Left ventricle myocardium inferior (tissue), 1 donor: ENCODE data around the gene YY1. TPM values are rescaled to one million over a fixed set of nuclear protein-coding genes. Genes with fewer than 3 reads are reported as not detected.
A peak's percentile ranks its signal among the peaks of the same experiment; 100 is the strongest.

Source experiments
- DNase-seq: peaks from one replicate; pipeline ENCODE4 v3.0.0-alpha.2; 2020
- H3K27ac ChIP-seq: fragments of 200-600 bp; replicated peaks from 2 replicates; pipeline ENCODE4 v1.8.0; 2021
- H3K27me3 ChIP-seq: fragments of 200-600 bp; 2 replicates; pipeline ENCODE4 v1.8.0; 2021; ENCODE audit warnings: low read depth
- H3K36me3 ChIP-seq: fragments of 200-600 bp; 2 replicates; pipeline ENCODE4 v1.8.0; 2021
- H3K4me1 ChIP-seq: fragments of 200-600 bp; 2 replicates; pipeline ENCODE4 v1.8.0; 2021
- H3K4me3 ChIP-seq: fragments of 200-600 bp; 2 replicates; pipeline ENCODE4 v1.8.0; 2021; ENCODE audit warnings: mild to moderate bottlenecking, moderate library complexity
- H3K9me3 ChIP-seq: fragments of 200-600 bp; replicated peaks from 2 replicates; pipeline ENCODE4 v1.8.0; 2021
- intact Hi-C: fragments of 100-400 bp; cut with micrococcal nuclease; formaldehyde crosslinking; loops from one replicate; pipeline ENCODE4 v1.11.0; 2022
- total RNA-seq: library from RNA; stranded (reverse); fragmentation: NEBNext Ultra II Directional; extraction: Animal tissue kit (Norgen Biotek cat#: 25700); gene quantifications from one replicate; pipeline ENCODE4 v1.2.1, GENCODE V29; 2021
- TF ChIP-seq, protein P1 (sequence below): fragments of 200-600 bp; IDR thresholded peaks from 2 replicates; pipeline ENCODE4 v1.8.0; 2021; ENCODE audit warnings: antibody characterized with exemption, mild to moderate bottlenecking, borderline replicate concordance
- donor health status: DM: no; HTN: yes; CAD: no; lungs with severe emphysema.

YY1 gene
- total RNA-seq, 1 donor from 2014 or later: 44.7 TPM

DNA sequence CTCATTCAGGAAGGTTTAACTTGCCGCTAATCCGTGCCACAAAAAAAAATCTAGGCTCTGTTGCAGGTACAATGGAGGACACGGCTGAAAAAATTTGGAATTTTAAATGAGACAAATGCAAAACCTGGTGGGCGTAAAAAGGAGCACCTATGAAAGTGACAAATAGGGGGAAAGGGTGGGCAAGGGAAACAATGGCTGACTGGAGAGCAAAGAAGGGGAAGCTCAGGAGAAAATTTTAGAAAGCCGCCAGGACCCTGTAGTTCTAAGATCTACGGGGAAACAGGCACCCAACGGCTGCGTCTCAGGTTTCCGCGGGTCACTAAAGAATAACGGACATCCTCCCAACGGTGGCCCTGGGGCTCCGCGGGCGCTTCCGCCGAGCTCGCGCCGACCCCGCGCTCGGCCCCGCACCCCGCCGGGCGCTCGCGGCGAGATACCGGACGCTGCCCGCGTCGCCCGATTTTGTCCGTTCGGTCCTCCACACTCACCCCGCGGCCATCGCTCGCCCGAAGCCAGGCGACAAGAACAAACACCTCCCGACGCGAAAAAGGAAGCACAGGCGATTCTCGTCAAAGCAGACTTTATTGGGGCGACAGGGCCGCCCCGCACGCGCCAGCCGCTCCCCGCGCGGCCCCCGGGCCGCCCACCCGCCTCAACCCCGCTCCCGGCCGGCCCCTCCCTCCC lies 1.1 kb upstream of the YY1 start:
- DNase-seq: peak; percentile 37

GRCh38 chr14:100239211-100239839 lies 381 bp downstream of the YY1 start:
- TF ChIP-seq, protein P1, sequence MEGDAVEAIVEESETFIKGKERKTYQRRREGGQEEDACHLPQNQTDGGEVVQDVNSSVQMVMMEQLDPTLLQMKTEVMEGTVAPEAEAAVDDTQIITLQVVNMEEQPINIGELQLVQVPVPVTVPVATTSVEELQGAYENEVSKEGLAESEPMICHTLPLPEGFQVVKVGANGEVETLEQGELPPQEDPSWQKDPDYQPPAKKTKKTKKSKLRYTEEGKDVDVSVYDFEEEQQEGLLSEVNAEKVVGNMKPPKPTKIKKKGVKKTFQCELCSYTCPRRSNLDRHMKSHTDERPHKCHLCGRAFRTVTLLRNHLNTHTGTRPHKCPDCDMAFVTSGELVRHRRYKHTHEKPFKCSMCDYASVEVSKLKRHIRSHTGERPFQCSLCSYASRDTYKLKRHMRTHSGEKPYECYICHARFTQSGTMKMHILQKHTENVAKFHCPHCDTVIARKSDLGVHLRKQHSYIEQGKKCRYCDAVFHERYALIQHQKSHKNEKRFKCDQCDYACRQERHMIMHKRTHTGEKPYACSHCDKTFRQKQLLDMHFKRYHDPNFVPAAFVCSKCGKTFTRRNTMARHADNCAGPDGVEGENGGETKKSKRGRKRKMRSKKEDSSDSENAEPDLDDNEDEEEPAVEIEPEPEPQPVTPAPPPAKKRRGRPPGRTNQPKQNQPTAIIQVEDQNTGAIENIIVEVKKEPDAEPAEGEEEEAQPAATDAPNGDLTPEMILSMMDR: no peak
- intact Hi-C loops: no loop called here
- Histone ChIP-seq H3K27me3 (no peaks in the 10 kb centered on the region), H3K4me3 (peak overlapping the region; percentile 100), H3K9me3 (no peaks in the 10 kb centered on the region), H3K36me3 (no peaks in the 10 kb centered on the region), H3K4me1 (peaks cover 81% of the 10 kb centered on the region), H3K27ac (peak overlapping the region; percentile 99)
- peak; percentile 33 for DNase-seq

More for the DNA sequence above, 1.1 kb upstream of the YY1 start:
- no peaks in the 10 kb centered on the region for H3K36me3 ChIP-seq
- no peaks in the 10 kb centered on the region for H3K27me3 ChIP-seq
- H3K9me3 ChIP-seq: no peaks in the 10 kb centered on the region
- H3K4me1 ChIP-seq: peaks cover 67% of the 10 kb centered on the region
- intact Hi-C loops: no loop called here
- H3K4me3 ChIP-seq: peak overlapping the region; percentile 100
- TF ChIP-seq, protein P1: no peak
- peak overlapping the region; percentile 99 for H3K27ac ChIP-seq

DNA sequence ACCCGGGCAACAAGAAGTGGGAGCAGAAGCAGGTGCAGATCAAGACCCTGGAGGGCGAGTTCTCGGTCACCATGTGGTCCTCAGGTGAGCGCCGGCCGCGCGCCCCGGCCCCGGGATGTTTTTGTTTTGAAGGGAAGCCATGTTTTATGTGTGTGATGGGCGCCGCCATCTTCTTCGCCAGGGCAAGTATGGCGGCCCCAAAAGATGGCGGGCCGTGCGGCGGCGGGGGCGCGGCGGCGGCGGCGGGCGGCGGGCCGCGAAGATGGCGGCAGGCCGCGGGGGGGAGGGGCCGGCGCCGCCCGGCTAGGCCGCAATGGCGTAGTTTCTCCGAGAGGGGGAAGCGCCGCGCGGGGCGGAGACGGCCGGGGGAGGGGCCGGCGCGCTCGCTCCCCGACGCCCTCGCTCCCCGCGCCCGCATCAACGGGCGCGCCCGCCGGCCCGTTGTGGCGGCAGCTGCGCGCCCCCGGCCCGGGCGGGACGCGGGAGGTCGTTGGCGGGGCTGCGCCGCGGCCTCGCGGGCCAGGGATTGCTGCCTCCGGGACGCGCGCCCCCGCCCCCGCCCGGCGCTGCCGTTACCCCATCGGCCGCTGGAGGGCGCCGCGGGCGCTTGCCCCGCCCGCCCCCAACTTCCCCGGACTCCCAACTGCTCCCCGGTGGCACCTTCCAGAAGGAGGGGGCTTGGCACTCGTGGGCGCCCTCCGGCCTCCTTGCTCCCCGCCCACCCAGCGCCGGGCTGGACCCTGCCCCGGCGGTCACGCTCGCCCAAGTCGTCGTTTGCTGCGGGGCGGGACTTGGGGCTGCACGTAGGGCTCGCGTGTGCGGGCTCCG lies 1.1 kb downstream of the YY1 start:
- no peaks in the 10 kb centered on the region for H3K9me3 ChIP-seq
- TF ChIP-seq, protein P1: peak; percentile 78
- peak; percentile 85 for DNase-seq
- H3K27me3 ChIP-seq: no peaks in the 10 kb centered on the region
- peak overlapping the region; percentile 100 for H3K4me3 ChIP-seq
- no peaks in the 10 kb centered on the region for H3K36me3 ChIP-seq
- intact Hi-C loops: no loop called here
- peak overlapping the region; percentile 99 for H3K27ac ChIP-seq
- peaks cover 87% of the 10 kb centered on the region for H3K4me1 ChIP-seq

DNA sequence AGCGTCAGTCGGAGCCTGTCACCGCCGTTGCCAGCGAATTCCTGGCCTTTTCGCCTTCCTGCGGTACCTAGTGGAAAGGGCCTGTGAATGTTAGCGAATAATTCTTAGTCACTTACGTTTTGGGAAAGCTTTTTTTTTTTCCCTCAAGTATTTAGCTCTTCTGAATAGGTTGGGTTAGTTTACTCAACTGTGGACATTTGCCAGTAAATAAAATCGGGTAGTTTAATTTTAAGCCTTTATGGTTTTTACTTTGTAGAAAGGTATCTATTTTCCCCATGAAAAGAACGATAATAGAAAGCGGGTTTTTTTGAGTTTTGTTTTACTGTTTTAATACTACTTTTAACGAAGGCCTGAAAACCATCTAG lies 1.7 kb downstream of the YY1 start:
- intact Hi-C loops: no loop called here
- TF ChIP-seq, protein P1: no peak
- H3K4me1 ChIP-seq: peaks cover 87% of the 10 kb centered on the region

GRCh38 chr14:100241279-100241678 lies 2.3 kb downstream of the YY1 start:
- Histone ChIP-seq H3K9me3 (no peaks in the 10 kb centered on the region), H3K27ac (peak overlapping the region; percentile 99), H3K4me3 (peak overlapping the region; percentile 100), H3K27me3 (no peaks in the 10 kb centered on the region), H3K4me1 (peaks cover 87% of the 10 kb centered on the region), H3K36me3 (no peaks in the 10 kb centered on the region)
- intact Hi-C loops: no loop called here
- TF ChIP-seq, protein P1: no peak
- DNase-seq: no peak

More for the DNA sequence above, 1.7 kb downstream of the YY1 start:
- Histone ChIP-seq H3K27ac (peak overlapping the region; percentile 99), H3K9me3 (no peaks in the 10 kb centered on the region), H3K4me3 (peak overlapping the region; percentile 100), H3K36me3 (no peaks in the 10 kb centered on the region), H3K27me3 (no peaks in the 10 kb centered on the region)
- DNase-seq: no peak
